Measurements from ENCODE around the gene ZNF827.

DNA sequence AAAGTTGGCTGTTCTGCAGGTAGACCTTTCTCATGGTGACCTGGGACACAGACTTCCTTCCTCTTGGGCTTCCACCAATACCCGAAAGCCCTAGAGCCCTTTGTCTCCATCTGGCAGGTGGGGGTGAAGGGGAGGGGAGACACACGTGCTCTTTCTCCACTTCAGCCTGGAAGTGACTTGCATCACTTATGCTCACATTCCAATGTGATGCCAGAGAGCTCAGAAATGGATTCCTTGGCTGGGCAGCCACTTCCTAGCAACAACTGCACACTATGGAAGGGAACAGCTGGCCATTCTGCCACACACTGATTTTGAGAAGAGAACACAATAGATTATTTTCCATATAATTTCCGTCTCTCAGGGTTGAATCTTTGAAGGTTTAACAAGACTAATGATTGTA lies 222.4 kb downstream of the ZNF827 start:
- TF ChIP-seq WT1 (tag by site-specific recombination; IDR thresholded peaks at IDR 0.05) (no peak), ZNF248 (tag by site-specific recombination; IDR thresholded peaks at IDR 0.05) (no peak), ZNF654 (tag by site-specific recombination; IDR thresholded peaks at IDR 0.05; ENCODE audit: low read depth) (no peak), KLF7 (tag by site-specific recombination; IDR thresholded peaks at IDR 0.05; ENCODE audit: borderline replicate concordance) (no peak)

Measured in HEK293 (cell line).